RKO (cell line): ENCODE data around the gene HLA-E.
A peak's percentile ranks its signal among the peaks of the same experiment; 100 is the strongest.
"Not testable (repeated sequence)": the region's sequence is repeated elsewhere in the genome, so short reads cannot be mapped to it uniquely, and the experiment has no call there.

Experiments used
- DNase-seq: peaks from one replicate; pipeline ENCODE4 v3.0.0-alpha.2; 2016; ENCODE audit warnings: low spot score

HLA-E gene

DNA sequence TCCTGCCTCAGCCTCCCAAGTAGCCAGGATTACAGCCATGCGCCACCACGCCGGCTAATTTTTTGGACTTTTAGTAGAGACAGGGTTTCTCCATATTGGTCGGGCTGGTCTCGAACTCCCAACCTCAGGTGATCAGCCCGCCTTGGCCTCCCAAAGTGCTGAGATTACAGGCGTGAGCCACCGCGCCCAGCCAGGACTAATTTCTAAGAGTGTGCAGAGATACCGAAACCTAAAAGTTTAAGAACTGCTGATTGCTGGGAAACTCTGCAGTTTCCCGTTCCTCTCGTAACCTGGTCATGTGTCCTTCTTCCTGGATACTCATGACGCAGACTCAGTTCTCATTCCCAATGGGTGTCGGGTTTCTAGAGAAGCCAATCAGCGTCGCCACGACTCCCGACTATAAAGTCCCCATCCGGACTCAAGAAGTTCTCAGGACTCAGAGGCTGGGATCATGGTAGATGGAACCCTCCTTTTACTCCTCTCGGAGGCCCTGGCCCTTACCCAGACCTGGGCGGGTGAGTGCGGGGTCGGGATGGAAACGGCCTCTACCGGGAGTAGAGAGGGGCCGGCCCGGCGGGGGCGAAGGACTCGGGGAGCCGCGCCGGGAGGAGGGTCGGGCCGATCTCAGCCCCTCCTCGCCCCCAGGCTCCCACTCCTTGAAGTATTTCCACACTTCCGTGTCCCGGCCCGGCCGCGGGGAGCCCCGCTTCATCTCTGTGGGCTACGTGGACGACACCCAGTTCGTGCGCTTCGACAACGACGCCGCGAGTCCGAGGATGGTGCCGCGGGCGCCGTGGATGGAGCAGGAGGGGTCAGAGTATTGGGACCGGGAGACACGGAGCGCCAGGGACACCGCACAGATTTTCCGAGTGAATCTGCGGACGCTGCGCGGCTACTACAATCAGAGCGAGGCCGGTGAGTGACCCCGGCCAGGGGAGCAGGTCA is at the start of gene HLA-E:
HLA-E (plus strand) TSS at position 429 of the 945 bp plus-strand sequence; CDS start at position 452, 23 bp downstream.
- DNase-seq = peak; percentile 99

DNA sequence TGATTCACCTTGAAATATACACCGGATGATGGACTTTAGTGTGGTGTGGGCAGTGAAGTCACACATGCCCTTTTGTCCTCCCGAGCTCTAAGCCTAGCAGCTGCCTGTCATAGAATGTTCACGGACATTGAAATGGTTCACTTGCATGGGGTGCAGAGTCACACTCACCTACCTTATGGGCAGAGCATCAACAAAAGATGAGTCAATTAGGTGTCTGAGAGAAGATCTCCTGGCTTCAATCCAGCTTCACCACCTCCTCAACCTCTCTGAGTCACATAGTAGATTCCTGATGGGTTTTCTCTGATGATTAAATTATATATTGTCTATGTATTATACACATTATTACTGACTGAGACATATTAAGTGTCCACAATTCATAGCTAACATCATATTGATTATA is 48.1 kb upstream of the HLA-E start:
- DNase-seq = peak; percentile 22

DNA sequence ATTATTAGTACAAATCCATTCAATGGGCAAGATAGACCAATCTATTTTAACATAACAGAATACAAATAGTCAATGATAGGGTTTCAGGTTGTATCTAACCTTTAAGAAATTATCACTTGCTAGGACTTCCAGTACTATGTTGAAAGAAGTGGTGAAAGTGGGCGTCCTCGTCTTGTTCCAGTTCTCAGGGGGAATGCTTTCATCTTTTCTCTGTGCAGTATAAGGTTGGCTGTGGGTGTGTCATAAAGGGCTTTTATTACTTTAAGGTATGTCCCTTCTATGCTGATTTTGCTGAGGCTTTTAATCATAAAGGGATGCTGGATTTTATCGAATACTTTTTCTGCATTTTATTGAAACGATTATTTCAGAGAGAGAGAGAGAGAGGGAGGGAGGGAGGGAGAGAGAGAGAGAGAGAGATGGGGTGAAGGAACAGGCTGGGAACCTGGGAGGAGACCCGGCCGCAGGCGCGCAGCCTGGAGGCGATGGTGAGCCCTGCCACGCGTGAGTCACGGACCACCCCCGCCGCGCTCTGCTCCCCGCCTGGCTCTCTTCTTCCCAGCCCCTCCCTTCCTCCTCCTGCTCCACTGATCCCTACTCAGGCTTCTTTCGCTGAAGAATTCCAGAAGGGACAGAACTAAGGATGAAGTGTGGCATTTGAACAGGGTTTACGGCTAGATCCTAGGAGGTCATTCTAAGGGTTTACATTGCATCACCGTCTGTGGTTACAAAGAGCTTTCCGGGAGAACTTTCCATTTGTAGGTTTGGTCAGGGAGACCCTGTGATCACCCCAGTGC is 45.5 kb upstream of the HLA-E start:
- DNase-seq = no peak

DNA sequence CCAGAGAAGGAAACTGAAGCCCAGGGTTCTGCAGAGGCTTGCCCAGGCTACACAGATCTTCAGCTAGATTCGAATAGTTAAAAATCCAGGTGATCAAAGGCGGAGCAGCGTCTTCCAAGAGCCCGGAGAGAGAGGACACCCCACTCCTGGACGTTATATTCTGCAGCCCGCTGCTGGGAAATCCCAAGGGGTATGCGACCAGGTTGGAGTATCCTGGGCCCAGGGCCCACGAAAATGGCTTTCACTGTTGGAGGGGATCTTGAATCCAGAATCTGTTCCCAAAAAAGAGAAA is 44.9 kb upstream of the HLA-E start:
- no peak for DNase-seq

DNA sequence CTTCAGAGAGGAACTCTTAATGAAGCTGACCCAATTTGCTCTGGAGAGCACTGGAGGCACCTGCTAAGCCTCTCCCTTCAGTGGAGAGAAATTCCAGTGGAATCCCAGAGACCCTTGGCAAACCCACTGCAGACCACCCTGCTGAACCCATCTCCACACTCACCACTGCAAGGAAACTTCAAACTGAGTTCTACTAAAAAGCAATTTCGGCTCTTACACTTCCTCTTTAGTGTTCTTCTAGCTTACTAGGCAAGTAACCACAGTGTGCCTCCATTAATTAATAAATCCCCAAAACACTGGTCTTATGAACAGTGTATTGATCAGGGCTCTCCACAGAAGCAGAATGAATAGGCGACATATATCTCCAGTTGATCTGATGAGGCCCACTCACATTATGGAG is 43.0 kb upstream of the HLA-E start:
- no peak for DNase-seq

DNA sequence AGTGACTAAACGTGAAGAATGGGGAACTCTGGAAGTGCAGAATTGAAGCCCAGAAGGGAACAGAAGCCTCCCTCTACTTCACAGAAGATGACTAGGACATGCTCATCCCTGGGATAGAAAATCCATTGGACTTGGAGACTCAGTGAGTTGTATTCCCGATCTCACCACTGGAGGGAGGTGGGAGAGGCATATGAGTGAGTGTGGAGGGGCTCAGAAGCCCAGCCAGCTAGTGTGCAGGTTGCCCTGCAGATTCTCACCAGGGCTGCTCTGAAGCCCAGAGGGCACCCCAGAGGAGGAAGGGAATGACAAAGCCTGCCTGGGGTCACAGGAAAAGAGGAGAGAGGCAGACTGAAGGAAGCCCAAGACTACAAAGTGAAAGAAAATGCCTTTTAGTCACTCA is 42.1 kb upstream of the HLA-E start:
- peak; percentile 12 for DNase-seq

DNA sequence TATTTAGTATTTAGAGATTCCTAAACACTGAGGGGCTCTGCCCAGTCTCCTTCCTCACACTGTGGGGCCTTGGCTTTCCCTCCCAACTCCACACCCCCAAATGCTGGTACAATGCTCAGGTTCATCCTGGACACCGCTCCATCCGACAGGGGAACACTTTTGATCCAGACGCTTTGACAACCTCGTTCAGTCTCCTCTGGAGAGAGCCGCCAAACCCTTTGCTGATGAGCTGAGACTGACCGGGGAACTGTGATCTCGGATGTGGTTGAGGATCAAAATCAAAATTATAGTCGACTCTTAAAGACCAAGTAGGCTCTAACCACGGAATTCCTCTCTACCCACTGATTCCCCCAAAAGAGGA is 38.8 kb upstream of the HLA-E start:
- no peak for DNase-seq

DNA sequence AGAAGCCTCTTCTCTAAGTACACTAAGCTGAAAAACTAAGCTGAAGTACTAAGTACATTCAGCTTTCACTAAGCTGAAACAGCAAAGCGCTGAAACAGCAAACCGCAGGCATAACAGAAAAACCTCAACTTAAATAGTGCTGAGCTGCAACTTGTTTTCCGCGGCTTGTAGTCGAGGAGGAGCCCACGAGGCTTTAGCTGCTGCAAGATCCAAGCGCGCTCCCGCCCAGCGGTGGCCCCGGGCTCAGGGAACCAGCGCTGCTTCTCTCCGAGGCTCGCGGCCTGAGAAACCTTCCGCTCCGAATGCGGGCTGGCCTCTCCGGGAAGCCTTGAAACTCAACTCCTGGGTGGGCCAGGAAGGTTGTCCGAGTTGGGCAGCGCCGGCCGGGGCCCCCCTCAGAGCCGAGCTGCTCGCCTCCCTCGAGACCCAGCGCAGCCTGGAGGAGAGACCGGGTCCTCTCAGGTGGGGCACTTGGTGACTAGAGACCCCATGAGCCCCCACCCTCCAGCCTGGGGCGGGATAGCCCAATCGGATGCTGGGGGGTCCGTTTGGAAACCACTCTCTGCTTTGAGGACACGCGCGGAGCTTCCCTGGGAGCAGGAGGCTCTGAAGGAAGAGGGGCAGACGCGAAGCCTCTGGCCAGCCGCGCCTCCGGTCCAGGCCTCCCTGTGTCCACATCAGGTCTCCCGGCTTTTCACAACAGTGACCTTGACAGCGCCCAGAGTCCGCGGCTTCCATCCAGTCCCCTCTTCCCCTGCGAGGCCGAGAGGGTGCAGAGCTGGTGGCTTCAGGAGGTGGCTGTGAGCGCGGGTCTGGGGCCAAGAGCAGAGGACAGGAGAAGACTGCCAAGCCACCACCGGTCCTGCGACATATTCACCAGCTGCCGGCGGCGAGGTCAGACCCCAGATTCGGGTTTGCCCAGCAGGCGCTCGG is 38.1 kb upstream of the HLA-E start:
- DNase-seq = no peak

DNA sequence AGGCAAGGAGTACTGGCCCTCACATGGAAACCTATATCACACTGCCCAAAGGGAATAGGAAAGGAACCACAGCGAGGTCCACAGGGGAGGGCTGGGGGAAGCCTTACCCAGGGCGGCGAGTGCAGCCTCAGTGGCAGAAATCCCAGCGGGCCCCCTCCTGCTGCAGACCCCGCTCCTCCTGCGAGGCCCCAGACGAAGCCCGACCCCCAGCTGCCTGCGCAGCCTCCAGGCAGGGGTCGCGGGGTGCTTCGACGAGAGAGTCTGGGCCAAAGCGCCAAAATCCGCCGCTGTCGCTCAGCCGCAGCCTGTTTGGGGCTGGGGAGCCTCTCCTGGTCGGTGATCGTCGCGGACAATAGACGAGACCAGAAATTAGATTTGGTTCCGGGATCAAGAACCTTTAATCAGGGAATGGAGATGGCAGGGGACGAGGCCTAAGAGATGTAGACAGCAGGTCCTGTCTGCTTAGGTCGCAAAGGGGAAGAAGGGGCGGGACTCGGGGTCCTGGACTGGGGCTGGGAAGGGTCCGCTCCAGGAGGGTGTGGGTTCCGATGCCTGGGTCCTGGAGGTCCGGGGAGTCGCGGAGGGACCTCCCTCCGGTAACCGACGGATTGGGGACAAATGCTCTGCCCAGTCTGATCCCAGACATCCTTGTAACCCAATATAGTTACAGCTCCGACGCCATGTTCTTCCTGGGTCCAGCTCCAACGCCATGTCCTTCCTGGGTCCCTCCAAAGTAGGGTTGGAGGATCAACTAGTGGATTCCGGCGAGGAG is 36.4 kb upstream of the HLA-E start:
- no peak for DNase-seq

DNA sequence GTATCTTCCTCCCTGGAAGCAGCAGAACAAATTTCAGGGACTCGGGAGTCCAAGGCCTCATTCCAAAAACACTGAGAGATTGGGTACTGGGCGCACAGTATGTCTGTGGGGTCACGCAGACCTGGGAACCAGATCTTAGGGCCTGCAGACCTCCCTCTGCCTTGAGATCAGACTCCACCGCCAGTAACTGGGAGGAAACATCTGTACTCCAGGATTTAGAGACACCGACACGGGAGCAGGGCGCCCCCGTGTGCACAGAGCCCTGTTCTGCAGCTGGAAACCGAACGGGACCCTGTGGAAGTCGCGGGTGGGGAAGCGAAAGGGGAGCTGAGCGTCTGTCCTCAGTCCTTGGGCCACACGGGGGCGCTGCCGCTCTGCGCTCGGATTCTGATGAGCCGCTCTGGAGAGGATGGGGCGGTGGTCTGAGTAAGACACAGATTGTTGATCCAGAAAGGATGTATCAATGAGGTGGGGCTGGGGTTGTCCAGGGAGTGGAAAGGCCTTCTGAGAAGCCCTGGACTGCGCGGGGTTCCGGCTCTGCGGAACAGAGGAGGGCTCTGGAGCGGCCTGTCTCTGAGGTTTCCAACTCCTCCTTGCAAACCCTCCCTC is 35.7 kb upstream of the HLA-E start:
- peak; percentile 80 for DNase-seq

DNA sequence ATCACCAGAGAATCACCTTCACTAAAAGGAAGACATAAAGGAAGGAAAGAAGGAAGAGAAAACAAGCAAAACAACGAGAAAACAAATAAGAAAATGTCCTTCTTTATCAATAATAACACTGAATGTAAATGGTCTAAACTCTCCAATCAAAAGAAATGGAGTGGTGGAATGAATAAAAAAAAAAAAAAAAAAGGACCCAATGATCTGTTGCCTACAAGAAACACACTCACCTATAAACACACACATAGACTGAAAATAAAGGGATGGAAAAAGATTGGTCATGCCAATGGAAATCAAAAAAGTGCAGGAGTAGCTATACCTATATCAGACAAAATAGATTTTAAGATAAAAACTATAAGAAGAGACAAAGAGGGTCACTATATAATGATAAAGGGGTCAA is 30.2 kb upstream of the HLA-E start:
- DNase-seq = no peak

DNA sequence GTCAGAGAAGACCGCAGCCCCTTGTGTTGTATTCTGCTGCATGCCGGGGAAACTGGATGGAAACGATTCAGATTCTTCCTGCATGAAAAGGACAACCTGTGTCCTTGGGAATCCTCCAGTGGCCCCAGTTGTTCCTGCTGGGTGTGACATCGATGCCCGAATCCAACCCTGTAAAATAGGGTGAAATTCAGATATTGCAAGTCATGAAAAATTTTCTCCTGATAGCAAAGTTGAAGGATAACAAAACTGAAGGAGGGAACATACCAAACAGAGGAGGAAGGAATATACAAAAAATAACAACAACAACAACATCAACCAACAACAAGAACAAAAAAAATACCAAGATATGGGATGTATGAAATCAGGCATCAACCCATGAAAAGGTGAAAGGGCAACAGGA is 28.3 kb upstream of the HLA-E start:
- no peak for DNase-seq

DNA sequence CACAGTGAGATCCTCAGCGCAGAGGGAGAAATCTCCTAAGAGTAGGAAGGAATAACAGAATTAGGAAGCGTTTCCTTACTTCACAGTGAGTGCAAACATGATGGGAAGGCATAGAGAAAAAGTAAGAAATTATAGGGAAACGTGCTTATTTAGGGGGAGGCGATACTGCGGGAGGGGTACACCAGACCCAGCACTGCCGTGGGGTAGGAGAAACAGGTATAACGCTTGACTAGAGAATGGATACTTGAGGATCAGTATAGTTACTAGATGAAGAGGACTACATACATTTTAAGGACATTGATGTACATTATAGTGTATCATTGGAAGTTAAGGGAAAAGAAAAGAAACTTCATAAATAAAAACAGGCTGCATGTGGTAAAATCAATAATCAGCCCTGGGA is 26.8 kb upstream of the HLA-E start:
- DNase-seq = no peak

DNA sequence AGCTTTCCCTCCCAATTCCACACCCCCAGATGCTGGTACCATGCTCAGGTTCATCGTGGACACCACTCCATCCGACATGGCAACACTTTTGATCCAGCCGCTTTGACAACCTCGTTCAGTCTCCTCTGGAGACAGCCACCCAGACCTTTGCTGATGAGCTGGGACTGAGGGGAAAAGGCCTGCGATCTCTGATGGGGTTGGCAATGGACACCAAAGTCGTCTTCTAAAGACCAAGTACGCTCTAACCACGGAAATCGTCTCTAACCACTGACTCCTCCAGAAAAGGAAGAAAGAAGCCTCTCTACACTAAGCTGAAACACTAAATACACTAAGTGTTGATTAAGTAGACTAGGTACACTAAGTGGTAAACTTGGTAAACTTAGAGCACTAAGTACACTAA is 26.1 kb upstream of the HLA-E start:
- no peak for DNase-seq

DNA sequence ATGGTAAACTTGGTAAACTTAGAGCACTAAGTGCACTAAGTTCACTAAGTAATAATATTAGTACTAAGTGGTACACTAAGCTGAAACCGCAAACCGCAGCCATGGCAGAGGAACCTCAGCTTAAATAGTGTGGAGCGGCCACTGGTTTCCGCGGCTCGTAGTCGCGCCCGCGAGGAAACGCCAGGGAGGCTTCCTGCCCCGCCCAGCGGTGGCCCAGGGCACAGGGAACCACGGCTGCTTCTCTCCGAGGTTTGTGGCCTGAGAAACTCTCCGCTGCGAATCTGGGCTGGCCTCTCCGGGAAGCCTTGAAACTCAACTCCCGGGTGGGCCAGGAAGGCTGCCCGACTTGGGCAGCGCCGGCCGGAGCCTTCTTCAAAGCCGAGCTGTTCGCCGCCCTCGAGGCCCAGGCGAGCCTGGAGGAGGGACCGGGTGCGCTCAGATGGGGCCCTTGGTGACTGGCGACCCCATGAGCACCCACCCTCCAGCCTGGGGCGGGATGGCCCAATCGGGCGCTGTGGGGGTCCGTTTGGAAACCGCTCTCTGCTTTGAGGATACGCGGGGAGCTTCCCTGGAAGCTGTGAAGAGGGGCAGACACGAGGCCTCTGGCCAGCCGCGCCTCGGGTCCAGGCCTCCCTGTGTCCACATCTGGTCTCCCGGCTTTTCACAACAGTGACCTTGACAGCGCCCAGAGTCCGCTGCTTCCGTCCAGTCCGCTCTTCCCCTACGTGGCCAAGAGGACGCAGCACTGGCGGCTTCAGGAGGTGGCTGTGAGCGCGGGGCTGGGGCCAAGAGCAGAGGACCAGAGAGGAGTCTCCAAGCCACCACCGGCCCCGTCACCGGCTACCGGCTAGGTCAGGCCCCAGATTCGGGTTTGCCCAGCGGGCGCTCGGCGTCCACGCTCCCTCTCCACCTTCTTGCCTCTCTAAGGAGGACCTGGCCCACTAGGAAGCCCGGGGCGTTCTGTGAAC is 25.4 kb upstream of the HLA-E start:
- DNase-seq = no peak

DNA sequence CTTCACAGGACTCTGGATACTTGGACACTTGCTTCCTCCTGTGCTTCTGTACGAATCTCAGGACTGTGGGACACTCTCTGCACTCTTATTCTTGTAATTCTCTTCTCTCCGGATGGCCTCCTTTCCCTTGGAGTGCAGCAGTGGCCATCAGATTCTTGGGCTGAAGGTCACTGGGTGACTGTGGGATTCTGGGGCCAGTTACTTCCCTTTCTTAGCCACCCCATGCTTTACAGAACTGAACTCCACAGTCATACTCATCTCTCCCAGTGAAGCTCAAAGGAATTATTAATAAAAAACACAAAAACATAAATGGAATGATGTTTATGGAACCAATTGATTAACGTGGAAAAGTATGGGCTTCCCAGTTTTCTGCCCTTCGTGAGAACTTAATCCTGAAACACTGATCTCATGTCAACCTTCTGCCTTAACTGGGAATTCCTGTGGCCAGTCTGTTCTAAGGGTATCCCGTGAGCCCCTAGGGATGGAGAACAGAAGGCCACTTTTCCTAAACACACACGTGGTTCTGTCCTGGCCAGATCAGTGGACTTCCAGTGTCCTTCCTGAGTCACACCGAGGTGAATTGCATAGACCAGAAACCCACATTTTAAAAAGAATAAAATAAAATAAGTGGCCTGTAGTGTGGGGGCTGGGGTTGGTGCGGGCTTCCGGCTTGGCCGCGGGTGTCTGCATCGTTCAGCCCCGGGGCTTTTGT is 23.6 kb upstream of the HLA-E start:
- DNase-seq = no peak

DNA sequence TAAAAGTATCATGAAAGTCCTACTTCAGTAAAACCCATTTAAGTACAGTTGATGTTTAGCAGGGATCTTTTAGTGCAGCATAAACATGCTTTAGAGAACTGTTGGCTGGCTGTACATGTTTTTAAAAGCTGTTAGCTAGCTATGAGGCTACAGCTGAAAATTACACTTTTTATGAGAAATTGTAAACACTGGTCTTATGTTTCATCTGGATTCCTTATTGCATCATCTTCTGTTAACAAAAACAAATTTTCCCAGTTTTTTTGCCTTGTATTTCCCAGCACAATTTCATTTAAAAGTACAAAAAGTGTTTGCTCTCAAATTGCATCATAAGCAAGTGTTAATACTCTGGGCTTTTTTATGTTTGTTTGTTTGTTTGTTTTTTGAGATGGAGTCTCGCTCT is 18.3 kb upstream of the HLA-E start:
- DNase-seq = no peak

DNA sequence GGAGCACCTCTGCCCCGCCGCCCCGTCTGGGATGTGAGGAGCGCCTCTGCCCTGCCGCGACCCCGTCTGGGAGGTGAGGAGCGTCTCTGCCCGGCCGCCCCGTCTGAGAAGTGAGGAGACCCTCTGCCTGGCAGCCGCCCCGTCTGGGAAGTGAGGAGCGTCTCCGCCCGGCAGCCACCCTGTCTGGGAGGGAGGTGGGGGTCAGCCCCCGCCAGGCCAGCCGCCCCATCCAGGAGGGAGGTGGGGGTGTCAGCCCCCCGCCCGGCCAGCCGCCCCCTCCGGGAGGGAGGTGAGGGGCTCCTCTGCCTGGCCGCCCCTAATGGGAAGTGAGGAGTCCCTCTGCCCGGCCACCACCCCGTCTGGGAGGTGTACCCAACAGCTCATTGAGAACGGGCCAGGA is 14.2 kb upstream of the HLA-E start:
- not testable (repeated sequence) for DNase-seq

DNA sequence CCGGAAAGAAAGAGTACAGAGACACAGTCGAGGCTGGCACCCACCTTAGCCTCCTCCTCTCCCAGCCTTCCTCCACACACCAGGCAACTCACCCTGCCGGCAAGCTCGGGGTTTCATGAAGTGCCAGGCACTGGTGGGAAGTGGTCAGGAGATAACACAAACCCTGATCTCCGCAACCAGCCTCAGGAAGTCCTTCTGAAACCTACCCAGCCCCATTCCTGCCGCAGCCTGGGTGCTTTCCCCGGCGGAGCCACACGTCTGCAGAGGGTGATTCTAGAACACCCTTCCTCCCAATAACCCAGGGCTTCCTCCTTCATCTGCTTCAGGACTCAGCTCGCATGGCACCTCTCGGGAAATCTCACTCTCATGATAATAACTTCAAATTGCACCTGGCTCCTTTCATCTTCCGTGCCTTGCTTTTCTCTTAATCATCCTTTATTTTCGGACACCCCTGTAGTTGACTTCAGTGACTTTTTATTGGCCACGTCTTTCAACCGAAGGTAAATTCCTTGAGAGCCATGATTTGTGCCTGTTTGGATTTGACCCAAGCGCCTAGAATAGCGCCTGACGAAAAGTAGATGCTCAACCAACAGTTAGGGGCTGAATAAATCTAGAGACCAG is 8.7 kb upstream of the HLA-E start:
- no peak for DNase-seq
